ENCODE data around the gene KCNJ10. TPM values are rescaled to one million over a fixed set of nuclear protein-coding genes. Genes with fewer than 3 reads are reported as not detected.

Gene KCNJ10
- total RNA-seq, 1 experiment from 2014 or later, result 0.08 TPM

- ChIA-PET CTCF (no interaction called here), POLR2A (no interaction called here)
- Histone ChIP-seq H3K4me3 (ENCODE audit: low read depth in 2 of 2, low read length in 2 of 2) (no peak overlapping the region), H3K4me1 (ENCODE audit: control insufficient read depth, insufficient read depth, low read length) (no peaks in the 10 kb centered on the region), H3K9me3 (ENCODE audit: control insufficient read depth, insufficient read depth, low read depth, low read length) (no peaks in the 10 kb centered on the region), H3K27ac (ENCODE audit: low read length) (no peak overlapping the region), H3K36me3 (ENCODE audit: control insufficient read depth, insufficient read depth, low read length) (no peaks in the 10 kb centered on the region), H3K27me3 (ENCODE audit: control insufficient read depth, insufficient read depth, low read length) (peaks cover 4% of the 10 kb centered on the region)
- in situ Hi-C loops (cut with HindIII; ENCODE audit: low pct_unique_long_range_greater_than_20kb, low sequenced_read_pairs), result no loop called here
- intact Hi-C loops (cut with micrococcal nuclease; ENCODE audit: unreplicated experiment), result no loop called here
- no peak for TF ChIP-seq POLR2AphosphoS5 (IDR thresholded peaks at IDR 0.05; ENCODE audit: low read depth, low read length)
- TF ChIP-seq SIN3A (IDR thresholded peaks at IDR 0.05; ENCODE audit: borderline replicate concordance, insufficient read depth, low read depth, low read length), result no peak
- TF ChIP-seq TCF7L2 (IDR thresholded peaks at IDR 0.05; ENCODE audit: low read depth, low read length), result no peak
- TF ChIP-seq, protein P1, sequence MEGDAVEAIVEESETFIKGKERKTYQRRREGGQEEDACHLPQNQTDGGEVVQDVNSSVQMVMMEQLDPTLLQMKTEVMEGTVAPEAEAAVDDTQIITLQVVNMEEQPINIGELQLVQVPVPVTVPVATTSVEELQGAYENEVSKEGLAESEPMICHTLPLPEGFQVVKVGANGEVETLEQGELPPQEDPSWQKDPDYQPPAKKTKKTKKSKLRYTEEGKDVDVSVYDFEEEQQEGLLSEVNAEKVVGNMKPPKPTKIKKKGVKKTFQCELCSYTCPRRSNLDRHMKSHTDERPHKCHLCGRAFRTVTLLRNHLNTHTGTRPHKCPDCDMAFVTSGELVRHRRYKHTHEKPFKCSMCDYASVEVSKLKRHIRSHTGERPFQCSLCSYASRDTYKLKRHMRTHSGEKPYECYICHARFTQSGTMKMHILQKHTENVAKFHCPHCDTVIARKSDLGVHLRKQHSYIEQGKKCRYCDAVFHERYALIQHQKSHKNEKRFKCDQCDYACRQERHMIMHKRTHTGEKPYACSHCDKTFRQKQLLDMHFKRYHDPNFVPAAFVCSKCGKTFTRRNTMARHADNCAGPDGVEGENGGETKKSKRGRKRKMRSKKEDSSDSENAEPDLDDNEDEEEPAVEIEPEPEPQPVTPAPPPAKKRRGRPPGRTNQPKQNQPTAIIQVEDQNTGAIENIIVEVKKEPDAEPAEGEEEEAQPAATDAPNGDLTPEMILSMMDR (IDR thresholded peaks at IDR 0.05), result no peak
- TF ChIP-seq REST (IDR thresholded peaks at IDR 0.05; ENCODE audit: insufficient read depth in 1 of 2, low read depth in 2 of 2, low read length in 1 of 2), result no peak
- ATAC-seq (no peak), DNase-seq (ENCODE audit: low read depth, low spot score) (no peak)
- BruUV-seq (replicated peaks), result no TSS peak
These were observed 80.0 kb downstream of the KCNJ10 start for GRCh38 chr1:159990005-159990404.

DNA sequence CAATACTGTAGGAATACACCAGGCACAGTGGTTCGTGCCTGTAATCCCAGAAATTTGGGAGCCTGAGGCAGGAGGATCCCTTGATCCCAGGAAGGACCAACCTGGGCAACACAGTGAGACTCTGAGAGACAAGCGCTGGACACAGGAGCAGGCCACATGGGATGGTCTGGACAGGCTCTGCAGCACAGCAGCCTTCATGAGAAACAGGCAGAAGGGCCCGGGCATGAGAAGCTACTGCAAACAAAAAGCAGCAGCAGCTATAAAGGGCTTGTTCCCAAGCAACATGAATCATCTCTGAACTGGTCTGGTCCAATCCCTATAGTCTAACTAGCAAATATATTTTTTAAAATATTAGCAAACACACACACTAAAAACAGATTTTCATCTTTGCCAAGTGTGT, 80.4 kb downstream of the KCNJ10 start:
- Histone ChIP-seq H3K27ac (ENCODE audit: low read length) (no peak overlapping the region), H3K36me3 (ENCODE audit: control insufficient read depth, insufficient read depth, low read length) (no peaks in the 10 kb centered on the region), H3K27me3 (ENCODE audit: control insufficient read depth, insufficient read depth, low read length) (peaks cover 4% of the 10 kb centered on the region), H3K4me3 (ENCODE audit: low read depth in 2 of 2, low read length in 2 of 2) (no peak overlapping the region), H3K9me3 (ENCODE audit: control insufficient read depth, insufficient read depth, low read depth, low read length) (no peaks in the 10 kb centered on the region), H3K4me1 (ENCODE audit: control insufficient read depth, insufficient read depth, low read length) (no peaks in the 10 kb centered on the region)
- in situ Hi-C loops (cut with HindIII; ENCODE audit: low pct_unique_long_range_greater_than_20kb, low sequenced_read_pairs), result no loop called here
- BruUV-seq (replicated peaks), result no TSS peak
- no peak for TF ChIP-seq SIN3A (IDR thresholded peaks at IDR 0.05; ENCODE audit: borderline replicate concordance, insufficient read depth, low read depth, low read length)
- TF ChIP-seq POLR2AphosphoS5 (IDR thresholded peaks at IDR 0.05; ENCODE audit: low read depth, low read length), result no peak
- TF ChIP-seq, protein P1 (IDR thresholded peaks at IDR 0.05), result no peak
- no peak for TF ChIP-seq TCF7L2 (IDR thresholded peaks at IDR 0.05; ENCODE audit: low read depth, low read length)
- no peak for TF ChIP-seq REST (IDR thresholded peaks at IDR 0.05; ENCODE audit: insufficient read depth in 1 of 2, low read depth in 2 of 2, low read length in 1 of 2)
- ATAC-seq (no peak), DNase-seq (ENCODE audit: low read depth, low spot score) (no peak)
- ChIA-PET POLR2A (no interaction called here), CTCF (no interaction called here)
- intact Hi-C loops (cut with micrococcal nuclease; ENCODE audit: unreplicated experiment), result no loop called here
